ENCODE measurements around the gene RRP1.

Gene RRP1

DNA sequence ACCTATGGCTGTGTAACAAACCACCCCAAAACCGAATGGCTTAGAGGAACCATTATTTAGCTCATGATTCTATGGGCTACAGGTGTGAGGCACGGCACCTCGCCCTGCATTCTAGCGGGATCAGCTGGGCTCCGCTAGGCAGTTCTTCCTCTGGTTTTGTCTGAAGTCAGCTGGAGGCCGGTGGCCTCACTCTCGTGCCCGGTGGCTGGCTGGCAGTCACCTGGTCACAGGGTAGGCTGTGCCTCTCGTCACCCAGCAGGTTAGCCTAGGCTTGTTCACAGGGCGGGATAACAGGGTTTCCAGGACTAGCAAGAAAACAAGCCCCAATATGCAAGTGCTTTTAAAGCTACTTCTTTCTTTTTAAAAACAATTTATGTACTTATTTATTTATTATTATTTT lies 59.4 kb downstream of the RRP1 start:
- no peak for DNase-seq (ENCODE audit: low read depth in 2 of 2)
- TF ChIP-seq, protein P1, sequence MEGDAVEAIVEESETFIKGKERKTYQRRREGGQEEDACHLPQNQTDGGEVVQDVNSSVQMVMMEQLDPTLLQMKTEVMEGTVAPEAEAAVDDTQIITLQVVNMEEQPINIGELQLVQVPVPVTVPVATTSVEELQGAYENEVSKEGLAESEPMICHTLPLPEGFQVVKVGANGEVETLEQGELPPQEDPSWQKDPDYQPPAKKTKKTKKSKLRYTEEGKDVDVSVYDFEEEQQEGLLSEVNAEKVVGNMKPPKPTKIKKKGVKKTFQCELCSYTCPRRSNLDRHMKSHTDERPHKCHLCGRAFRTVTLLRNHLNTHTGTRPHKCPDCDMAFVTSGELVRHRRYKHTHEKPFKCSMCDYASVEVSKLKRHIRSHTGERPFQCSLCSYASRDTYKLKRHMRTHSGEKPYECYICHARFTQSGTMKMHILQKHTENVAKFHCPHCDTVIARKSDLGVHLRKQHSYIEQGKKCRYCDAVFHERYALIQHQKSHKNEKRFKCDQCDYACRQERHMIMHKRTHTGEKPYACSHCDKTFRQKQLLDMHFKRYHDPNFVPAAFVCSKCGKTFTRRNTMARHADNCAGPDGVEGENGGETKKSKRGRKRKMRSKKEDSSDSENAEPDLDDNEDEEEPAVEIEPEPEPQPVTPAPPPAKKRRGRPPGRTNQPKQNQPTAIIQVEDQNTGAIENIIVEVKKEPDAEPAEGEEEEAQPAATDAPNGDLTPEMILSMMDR (IDR thresholded peaks at IDR 0.05; ENCODE audit: low read depth, low read length) = no peak
- no peak overlapping the region for H3K4me3 ChIP-seq (replicated peaks in 1 of 2; ENCODE audit: low read depth in 2 of 2, low read length in 2 of 2)

DNA sequence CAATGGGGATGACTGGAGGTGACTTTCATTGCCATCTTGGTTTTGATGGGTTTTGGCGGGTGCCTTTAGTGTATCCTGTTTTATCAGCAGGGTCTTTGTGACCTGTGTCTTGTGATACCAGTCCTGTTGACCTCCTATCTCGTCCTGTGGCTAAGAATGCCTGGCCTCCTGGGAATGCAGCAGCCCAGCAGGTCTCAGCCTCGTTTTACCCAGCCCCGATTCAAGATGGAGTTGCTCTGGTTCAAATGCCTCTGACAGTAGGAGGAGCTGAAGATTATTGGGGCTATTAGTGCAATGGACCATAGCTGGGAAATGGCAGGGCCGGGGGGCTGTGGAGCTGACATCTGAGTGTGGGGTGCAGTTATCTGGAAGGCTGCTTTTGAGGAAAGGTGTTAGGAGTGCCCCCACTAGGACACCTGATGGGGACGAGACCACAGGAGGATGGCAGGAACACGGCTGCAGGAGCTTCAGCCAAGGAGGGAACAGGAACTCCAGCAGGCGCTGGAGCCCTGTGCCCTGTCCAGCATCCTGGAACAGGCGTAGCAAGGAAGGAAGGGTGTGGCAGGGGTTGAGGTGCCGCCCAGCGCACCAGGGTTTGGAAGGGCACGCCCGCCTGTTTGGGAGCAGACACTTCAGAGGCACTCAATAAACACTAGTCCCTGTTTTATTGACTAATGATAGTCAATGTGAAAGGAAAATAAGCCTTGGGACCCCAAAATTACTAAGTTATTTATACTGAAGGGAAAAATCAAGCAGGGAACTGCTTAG lies 60.3 kb downstream of the RRP1 start:
- no peak overlapping the region for H3K4me3 ChIP-seq (replicated peaks in 1 of 2; ENCODE audit: low read depth in 2 of 2, low read length in 2 of 2)
- TF ChIP-seq, protein P1 (IDR thresholded peaks at IDR 0.05; ENCODE audit: low read depth, low read length) = no peak
- DNase-seq (ENCODE audit: low read depth in 2 of 2) = no peak

DNA sequence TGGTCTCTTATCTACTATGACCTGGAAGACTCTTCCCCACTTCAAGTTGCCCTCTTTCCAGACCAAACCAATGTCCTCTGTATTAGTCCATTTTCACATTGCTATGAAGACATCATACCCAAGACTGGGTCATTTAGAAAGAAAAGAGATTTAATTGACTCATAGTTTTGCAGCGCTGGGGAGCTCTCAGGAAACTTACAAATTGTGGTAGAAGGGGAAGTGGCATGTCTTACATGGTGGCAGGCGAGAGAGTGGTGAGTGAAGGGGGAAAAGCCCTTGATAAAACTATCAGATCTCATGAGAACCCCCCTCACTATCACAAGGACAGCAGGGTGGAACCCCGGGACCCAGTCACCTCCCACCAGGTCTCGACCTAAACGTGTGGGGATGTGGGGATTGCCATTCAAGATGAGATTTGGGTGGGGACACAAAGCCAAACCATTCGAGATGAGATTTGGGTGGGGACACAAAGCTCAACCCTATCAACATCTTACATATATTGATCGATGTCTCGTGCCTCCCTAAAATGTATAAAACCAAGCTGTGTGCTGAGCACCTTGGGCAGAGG lies 61.4 kb downstream of the RRP1 start:
- TF ChIP-seq, protein P1 (IDR thresholded peaks at IDR 0.05; ENCODE audit: low read depth, low read length) = no peak
- H3K4me3 ChIP-seq (replicated peaks in 1 of 2; ENCODE audit: low read depth in 2 of 2, low read length in 2 of 2) = no peak overlapping the region
- no peak for DNase-seq (ENCODE audit: low read depth in 2 of 2)

DNA sequence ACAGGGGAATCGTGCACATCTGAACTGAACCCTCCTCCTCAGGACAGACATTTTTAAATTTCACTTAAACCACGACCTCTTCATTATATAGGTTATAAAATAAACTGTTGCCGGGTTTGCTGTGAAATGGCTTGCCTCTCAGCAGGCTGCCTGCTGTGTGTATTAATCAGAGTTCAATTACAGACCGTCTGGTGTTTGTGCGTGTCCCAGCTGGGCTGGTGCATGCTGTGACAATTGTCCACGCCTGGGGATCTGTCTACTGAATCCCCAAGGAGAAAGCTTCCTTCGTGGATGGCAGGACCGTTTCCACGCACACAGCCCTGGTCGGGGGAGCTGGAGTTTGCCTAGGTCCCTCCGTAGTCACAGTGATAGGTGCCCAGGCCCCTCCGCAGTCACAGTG lies 62.2 kb downstream of the RRP1 start:
- DNase-seq (ENCODE audit: low read depth in 2 of 2) = no peak
- TF ChIP-seq, protein P1 (IDR thresholded peaks at IDR 0.05; ENCODE audit: low read depth, low read length) = no peak
- no peak overlapping the region for H3K4me3 ChIP-seq (replicated peaks in 1 of 2; ENCODE audit: low read depth in 2 of 2, low read length in 2 of 2)

DNA sequence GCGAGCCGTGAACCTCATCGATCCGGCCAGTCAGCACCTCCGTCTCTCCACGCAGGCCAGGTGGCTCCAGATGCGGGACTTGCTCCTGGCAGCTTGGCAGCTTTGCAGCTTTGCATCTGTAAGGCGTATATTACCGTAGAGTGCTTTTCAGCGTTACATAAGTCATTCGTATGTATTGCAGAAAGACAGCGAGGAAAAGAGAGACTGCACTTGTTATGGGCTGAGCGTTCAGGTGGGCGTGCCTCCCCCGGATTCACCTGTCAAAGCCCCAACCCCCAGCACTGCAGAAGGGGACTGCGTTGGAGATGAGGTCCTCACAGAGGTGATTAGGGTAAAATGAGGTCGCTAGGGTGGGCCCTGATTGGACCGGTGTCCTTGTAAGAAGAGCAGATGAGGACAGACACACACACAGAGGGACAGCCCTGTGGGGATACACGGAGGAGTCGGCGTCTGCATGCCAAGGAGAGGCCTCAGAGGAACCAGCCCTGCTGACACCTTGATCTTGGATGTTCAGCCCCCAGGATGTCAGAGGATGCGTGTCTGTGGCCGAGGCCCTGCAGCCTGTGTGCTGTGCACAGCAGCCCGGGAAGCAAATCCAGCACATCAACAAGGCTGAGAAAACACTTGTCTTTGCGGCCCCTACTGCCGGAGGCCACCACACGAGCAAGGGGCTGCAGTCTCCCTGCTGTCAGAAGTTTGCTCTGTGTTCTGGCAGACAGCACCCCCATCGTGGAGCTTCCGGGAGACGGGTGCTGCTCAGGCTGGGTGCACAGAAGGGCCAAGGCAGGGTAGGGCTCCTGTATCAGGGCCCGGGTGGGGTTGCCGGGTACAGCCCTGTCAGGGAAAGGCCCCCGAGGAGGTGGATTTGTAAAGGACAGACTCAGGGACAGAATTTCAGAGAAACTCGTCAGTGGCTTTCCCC lies 64.7 kb downstream of the RRP1 start:
- TF ChIP-seq, protein P1 (IDR thresholded peaks at IDR 0.05; ENCODE audit: low read depth, low read length) = no peak
- H3K4me3 ChIP-seq (replicated peaks in 1 of 2; ENCODE audit: low read depth in 2 of 2, low read length in 2 of 2) = no peak overlapping the region
- DNase-seq (ENCODE audit: low read depth in 2 of 2) = no peak
